A549 (cell line): ENCODE results near the gene AFF2.

Source experiments
- CTCF ChIP-seq: fragments of >200 bp; sonication (Bioruptor Twin); formaldehyde crosslinking; IDR thresholded peaks from 3 replicates; pipeline ENCODE4 v1.5.1; 2016
- EP300 ChIP-seq, 2 experiments: fragments of >200 bp; sonication (Bioruptor Twin); formaldehyde crosslinking; IDR thresholded peaks; 2 replicates in 1 of 2; 3 replicates in 1 of 2; pipeline ENCODE4 v1.6.1; 2016 to 2017
- RAD21 ChIP-seq, 2 experiments: fragments of >200 bp in 1 of 2; sonication (Bioruptor Twin) in 1 of 2; formaldehyde crosslinking in 1 of 2; IDR thresholded peaks in 1 of 2; conservative IDR thresholded peaks in 1 of 2; 2 replicates in 1 of 2; 3 replicates in 1 of 2; pipeline ENCODE4 v1.6.1; 2012 to 2018; ENCODE audit warnings: inconsistent platforms in 1 of 2

GRCh38 chrX:148542481-148543255 lies 42.3 kb downstream of the AFF2 start:
- no peak for TF ChIP-seq EP300 (IDR thresholded peaks at IDR 0.05)
- TF ChIP-seq CTCF = no peak
- TF ChIP-seq RAD21 (conservative IDR thresholded peaks at IDR 0.05 in 1 of 2, IDR thresholded peaks at IDR 0.05 in 1 of 2) = no peak
